K562 (cell line): ENCODE data around the gene ASS1.

Experiments
- CREM ChIP-seq: IDR thresholded peaks from 2 replicates; pipeline ENCODE4 v1.6.1; 2014; ENCODE audit warnings: antibody characterized with exemption, low read depth
- E2F8 ChIP-seq: fragments of 450-650 bp; IDR thresholded peaks from 2 replicates; pipeline ENCODE4 v1.7.1; 2018; ENCODE audit warnings: mild to moderate bottlenecking, low read depth; ENCODE audit not compliant: partially characterized antibody
- MYNN ChIP-seq, 2 experiments: sonication (generic); formaldehyde crosslinking in 1 of 2; IDR thresholded peaks; 2 replicates each; pipeline versions ENCODE4 v1.5.0 to v1.6.1; 2016 to 2020; ENCODE audit warnings: antibody characterized with exemption in 1 of 2, missing genetic modification reagents in 1 of 2
- ZBED1 ChIP-seq: IDR thresholded peaks from 2 replicates; pipeline ENCODE4 v1.6.1; 2014
- ZNF3 ChIP-seq: fragments of 250-450 bp; sonication (Bioruptor Pico); IDR thresholded peaks from 2 replicates; pipeline ENCODE4 v1.5.0; 2021; ENCODE audit warnings: mild to moderate bottlenecking, moderate library complexity
- TF ChIP-seq, protein P1 (sequence below), 3 experiments: IDR thresholded peaks in 2 of 3; conservative IDR thresholded peaks in 1 of 3; 2 replicates each; pipeline ENCODE4 v1.5.1; 2011 to 2012; ENCODE audit warnings: low read length in 3 of 3, mild to moderate bottlenecking in 3 of 3, control low read depth in 2 of 3, improper control_type of control experiment in 1 of 3, inconsistent platforms in 1 of 3, low read depth in 1 of 3, mixed read lengths in 1 of 3, moderate library complexity in 1 of 3; ENCODE audit not compliant: insufficient read depth in 2 of 3

- TF ChIP-seq MYNN (IDR thresholded peaks at IDR 0.05): no peak
- TF ChIP-seq MYNN (CRISPR knock-in tag; IDR thresholded peaks at IDR 0.05): no peak
- no peak for TF ChIP-seq E2F8
- no peak for TF ChIP-seq ZBED1
- no peak for TF ChIP-seq ZNF3 (CRISPR knock-in tag)
- no peak for TF ChIP-seq CREM
- TF ChIP-seq, protein P1, sequence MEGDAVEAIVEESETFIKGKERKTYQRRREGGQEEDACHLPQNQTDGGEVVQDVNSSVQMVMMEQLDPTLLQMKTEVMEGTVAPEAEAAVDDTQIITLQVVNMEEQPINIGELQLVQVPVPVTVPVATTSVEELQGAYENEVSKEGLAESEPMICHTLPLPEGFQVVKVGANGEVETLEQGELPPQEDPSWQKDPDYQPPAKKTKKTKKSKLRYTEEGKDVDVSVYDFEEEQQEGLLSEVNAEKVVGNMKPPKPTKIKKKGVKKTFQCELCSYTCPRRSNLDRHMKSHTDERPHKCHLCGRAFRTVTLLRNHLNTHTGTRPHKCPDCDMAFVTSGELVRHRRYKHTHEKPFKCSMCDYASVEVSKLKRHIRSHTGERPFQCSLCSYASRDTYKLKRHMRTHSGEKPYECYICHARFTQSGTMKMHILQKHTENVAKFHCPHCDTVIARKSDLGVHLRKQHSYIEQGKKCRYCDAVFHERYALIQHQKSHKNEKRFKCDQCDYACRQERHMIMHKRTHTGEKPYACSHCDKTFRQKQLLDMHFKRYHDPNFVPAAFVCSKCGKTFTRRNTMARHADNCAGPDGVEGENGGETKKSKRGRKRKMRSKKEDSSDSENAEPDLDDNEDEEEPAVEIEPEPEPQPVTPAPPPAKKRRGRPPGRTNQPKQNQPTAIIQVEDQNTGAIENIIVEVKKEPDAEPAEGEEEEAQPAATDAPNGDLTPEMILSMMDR (IDR thresholded peaks at IDR 0.05 in 2 of 3, conservative IDR thresholded peaks at IDR 0.05 in 1 of 3; ENCODE audit: insufficient read depth in 2 of 3, low read depth in 1 of 3, low read length in 3 of 3): no peak
Observed at GRCh38 chr9:130526193-130526853, 81.6 kb downstream of the ASS1 start.
